NCI-H2029 treated with DMSO at 0.1 percent for 48 hours (cell line): ENCODE measurements around the gene SLC66A1.

Experiments used
- DNase-seq: peaks from one replicate; lab custom pipeline; 2025; lab: John Stamatoyannopoulos, UW

The SLC66A1 gene

DNA sequence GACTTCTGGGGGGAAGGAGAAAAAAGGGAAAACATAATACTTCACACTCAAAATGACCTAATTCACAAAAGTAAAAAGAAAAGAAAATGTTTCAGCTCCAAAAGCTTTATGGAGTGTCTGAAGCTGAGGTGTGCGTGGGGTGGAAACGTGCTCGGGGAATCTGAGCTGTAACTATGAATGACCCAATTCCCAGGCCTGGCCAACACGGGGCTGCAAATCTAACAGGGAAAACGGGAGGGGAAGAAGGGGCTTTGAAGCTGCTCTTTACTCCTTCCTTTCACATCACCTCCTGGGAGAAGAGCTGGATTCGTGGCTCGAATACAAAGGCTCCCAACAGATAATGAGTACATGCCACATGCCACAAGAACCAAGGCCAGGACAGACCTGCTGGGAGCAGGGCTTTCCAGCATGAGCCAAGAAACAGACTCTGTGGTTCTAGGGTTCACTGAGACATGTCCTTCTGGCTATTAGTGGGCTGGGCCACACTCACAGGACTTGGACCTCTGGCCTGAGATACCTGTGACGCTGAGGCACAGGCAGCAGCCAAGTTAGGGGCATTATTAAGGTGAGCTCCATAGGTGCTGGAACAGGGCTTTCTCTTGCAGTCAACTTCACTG is 51.5 kb downstream of the SLC66A1 start:
- DNase-seq: no peak

DNA sequence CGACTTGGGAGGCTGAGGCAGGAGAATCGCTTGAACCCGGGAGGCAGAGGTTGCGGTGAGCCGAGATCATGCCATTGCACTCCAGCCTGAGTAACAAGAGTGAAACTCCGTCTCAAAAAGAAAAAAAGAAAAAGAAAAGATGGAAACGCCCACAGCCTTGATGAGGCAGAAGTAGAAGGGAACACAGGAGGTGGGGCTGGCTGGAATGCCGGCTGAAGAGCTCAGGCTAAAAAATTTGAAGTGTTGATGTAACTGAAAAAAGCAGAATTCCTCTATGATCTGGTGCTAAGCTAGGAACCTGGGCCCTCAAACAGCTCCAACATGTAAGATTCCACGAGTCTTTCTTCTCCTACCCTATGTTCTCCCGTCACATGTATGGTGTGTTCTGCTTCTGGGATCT is 53.6 kb downstream of the SLC66A1 start:
- DNase-seq: no peak

DNA sequence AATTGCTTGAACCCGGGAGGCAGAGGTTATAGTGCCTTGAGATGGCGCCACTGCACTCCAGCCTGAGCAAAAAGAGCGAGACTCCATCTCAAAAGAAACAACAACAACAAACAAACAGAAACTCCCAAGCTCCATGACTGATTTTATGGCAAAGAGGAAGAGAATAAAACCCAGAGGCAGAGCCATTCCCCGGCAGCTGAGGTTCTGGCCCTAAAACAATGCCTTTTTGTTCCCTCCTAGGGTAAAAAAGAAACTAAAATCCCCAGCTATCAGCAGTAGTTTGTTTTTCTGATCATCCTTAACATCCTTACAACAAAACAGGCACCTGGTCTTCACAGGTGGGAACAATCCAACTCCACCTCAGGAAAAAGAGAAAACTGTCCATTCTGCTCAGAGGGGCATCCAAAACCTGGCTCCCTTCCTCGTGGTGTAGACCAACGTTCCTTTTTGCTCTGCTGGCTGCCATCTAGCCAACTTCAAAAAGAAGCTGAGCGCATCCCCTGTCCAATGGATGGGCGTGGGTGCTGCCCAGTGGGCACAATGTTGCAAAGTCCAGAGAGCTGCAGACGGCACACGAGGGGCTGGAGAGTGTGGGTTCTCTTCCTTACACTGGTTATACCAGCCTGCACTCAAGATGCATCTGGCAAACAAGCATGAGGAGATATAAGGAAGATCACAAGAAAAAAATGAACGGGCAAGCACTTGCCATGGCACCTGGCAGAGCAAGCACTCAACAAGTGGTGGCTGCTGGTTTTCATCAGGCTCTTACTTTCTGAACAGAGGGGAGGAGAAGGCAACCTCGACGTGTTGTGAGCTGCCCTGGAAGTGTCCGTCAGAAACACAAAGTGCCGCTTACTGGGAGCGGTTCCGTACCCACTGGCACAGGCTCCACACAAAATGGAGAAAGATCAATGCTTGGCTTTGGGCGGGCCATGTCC is 54.7 kb downstream of the SLC66A1 start:
- no peak for DNase-seq

DNA sequence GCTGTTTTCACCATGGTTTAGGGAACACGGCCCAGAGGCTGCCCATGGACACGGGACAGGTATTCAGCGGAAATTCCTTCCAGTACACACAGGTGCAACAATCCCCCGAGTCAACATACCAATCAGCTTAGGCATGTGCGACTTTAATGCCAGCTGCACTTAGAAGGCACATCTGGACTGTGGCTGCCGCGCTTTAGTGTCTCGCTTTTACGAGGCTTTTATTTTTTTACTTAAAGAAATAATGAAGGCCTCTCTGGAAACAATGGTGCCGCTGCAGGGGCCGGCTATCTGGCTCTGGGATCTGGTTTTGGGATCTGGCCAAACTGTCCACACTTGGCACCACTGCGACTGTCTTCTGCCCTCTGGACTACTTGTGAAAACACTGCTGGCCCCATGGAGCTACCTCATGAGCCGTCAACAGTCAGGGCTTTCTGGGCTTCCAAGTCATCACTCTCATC is 55.5 kb downstream of the SLC66A1 start:
- DNase-seq: no peak

DNA sequence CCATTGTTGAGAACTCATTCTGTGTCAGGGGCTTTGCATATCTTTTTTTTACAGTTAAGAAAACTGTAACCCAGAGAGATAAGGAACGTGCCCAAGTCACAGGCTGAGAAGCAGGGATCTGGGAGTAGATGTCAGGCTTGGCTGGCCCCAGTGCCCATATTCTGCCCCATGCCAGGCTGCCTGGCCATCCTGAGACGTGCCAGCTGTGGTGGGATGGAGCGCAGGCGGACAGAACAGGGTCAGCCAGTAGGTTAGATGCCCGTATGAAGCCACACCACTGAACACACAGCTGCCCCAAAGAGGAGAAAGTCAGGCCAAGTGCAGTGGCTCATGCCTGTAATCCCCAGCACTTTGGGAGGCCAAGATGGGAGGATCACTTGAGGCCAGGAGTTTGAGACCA is 55.9 kb downstream of the SLC66A1 start:
- no peak for DNase-seq

GRCh38 chr1:19368964-19369363 is 56.8 kb downstream of the SLC66A1 start:
- DNase-seq: no peak

DNA sequence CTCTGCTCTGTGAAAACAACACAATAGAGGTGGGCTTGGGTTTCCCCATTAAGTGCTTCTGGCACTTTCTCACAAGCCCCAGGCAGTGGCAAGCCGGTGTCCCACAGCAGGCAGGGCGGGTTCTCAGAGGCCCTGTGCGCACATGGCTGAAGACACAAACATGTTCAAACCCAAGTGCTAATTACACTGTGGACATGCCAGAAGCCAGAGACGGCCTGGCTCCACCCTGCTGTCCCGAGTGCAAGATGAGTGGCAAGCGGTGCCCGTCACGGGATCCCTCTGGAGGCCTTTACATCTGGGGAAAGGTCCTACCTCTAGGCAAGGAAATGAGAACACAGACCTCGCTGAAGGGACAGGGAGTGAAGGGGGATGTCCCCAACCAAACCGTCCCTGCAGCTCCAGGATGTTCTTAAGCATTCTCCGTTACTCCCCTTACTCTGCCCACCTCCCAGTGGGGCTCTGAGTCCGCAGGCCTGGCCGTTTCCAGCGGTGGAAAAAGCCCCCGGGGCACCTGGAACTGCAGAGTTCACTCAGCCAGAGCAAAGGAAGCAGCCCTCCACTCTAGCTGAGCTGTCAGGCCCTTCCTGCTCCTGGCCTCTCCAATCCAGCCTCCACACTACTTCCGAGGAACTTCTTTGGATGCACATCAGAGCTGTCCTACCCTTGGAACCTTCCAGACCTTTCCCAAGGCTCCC is 57.4 kb downstream of the SLC66A1 start:
- DNase-seq: no peak

- DNase-seq: no peak
Measured at GRCh38 chr1:19370453-19371170, 58.5 kb downstream of the SLC66A1 start.

- no peak for DNase-seq
Measured at GRCh38 chr1:19371226-19372135, 59.4 kb downstream of the SLC66A1 start.

- no peak for DNase-seq
Measured at GRCh38 chr1:19372136-19372514, 60.0 kb downstream of the SLC66A1 start.

DNA sequence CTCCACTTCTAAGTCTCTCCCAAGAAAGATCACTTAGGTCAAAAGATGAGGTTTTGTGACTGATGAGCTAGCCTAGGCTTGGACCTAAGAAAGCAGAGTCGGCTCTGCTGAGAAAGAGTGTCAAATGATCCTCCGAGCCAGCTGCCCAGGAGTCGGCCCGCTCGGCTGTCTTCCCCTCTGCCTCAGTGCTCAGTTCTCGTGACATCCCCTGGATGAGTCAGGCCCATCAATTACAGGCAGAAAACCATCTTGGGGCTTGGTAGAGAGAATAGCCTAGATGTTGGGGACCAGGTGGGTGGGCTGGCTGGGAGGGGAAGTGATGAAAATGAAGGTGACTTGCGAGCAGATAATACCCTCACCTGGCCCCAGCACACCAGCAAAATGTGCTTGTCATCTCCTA is 60.5 kb downstream of the SLC66A1 start:
- DNase-seq: no peak

DNA sequence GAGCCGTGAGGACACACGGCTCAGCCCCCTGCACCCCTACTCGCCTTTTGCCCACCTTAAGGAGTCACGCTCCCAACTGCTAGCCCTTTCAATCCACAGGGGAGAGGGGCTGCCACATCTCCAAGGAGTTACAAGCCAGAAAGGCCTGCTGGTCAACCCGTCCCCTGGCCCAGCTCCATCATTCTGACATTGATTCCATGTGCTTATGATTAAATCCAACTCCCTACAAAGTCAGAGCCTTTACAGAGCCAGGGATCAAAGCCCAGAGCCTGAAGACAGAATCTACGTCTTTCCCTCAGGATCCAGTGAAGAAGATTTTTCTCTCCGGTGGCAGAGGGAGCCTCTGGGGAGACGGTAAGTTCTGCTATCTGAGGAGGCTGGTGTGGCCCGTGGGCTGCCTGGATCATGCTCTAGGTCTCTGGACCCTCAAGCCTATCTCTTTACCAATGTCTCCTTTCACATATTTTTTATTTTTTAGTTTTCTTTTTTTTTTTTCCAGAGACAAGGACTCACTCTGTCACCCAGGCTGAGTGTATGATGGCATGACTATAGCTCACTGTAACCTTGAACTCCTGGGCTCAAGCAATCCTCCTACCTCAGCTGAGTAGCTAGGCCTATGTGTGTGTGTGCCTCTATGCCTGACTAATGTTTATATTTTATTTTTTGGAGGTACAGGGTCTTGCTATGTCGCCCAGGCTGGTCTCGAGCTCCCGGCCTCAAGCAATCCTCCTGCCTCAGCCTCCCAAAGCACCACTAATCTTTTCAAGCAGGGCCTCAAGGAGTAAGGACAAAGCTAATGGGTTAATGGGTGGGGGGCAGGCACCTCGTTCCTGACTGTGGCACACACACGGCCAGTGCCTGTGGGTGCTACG is 61.3 kb downstream of the SLC66A1 start:
- DNase-seq: no peak

DNA sequence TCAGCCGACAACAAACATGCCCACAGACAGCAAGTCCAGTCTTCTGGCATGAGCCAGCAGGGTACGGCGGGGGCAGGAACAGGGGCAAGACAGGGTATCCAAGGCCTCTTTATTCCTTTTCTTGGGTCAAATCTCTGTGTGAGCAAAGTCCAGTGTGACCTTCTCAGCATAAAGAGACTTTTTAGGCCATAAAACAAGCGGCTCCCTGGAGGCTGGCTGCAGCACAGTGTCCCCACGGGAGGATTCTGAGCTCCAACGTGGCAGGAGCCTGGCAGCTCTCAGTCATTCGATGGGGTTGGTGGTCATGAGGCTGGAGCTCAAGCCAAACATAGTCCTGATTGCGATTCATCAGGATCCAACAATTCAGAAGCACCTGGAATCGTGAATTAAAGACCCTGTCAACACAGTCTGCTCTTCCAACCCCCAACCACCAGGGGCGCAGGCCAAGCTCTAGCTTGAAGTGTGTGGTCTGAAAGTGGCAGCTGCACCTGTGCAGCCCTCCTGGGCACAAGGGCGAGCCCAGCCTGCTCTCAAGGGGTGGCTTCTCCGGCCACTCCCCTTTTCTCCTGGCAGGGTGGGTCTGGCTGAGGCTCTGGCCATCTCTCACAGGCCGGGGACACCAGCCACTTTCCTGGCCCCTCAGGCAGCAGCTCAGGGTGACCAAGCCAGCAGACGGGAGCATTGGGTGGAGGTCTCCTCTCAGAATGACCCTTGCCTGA is 62.1 kb downstream of the SLC66A1 start:
- DNase-seq: no peak

DNA sequence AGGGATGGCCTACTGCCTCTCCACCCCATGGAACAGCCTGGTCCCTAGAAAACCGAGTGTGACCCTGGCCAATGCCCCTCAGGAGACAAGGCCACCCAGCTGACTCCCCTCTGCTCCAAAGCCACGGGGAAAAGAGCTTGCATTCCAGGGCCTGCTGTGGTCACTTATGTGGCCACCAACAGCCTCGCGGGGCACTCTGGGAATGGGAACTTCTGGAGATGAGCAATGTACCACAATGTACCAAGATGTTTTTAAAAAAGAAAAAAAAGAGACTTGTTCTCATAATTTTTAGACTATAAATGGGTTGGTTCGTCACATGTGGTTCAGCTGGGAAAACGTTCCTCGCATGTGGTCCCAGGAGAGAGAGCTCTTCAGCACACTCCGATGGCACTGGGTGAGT is 62.8 kb downstream of the SLC66A1 start:
- no peak for DNase-seq

- DNase-seq: no peak
Measured at GRCh38 chr1:19375631-19376400, 63.7 kb downstream of the SLC66A1 start.

DNA sequence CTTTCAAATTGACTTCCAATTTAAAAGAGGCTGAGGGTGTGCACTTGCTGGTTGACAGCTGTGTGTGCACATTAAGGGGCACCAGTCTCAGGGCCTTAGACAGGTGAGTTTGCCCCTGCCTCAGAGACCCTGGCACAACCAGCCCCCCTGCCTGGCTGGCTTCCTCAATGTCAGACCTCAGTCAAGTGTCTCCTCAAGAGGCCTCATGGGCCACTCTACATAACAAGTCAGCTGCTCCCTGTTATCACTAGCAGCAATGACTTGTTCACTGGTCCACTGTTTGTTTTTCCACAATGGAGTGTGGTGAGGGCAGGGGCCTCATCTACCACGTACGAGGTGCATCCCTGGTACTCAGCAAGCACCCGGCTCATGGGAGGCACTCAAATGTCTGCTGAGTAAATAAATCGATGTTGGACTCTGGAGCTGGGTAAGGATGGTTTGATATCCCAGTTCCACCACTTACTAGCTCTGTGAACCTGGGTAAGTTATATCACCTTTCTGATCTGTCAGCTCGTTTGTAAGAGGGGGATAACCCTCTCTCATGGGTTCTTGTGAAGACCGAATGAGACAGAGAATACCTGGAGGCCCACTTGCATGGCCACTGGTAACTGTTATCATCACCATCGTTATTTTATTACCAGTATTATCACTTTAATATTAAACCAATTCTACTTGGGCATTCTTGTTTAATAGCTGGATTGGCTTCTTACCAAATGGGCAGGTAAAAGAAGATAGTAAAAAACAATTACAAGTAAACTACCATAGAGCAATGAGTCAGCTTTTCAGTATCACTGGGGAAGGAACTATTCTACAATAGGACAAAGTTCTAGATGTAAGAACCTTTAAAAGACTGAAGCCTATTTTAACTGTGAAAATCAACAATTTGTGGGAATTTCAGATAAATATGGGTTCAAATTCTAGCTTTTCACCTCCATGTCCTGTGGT is 64.6 kb downstream of the SLC66A1 start:
- DNase-seq: no peak
